HL-60 (cell line): ENCODE data around the gene PPP1R1B.

Experiments used
- GABPA ChIP-seq: IDR thresholded peaks from 2 replicates; pipeline ENCODE4 v1.6.1; 2012; ENCODE audit warnings: low read depth
- POLR2AphosphoS5 ChIP-seq: IDR thresholded peaks from 2 replicates; pipeline ENCODE4 v1.6.1; 2012; ENCODE audit warnings: low read depth
- TF ChIP-seq, protein P1 (sequence below): IDR thresholded peaks from one replicate; pipeline ENCODE4 v1.5.1; 2011; ENCODE audit warnings: low read length, control low read depth, inconsistent platforms; ENCODE audit not compliant: insufficient read depth

DNA sequence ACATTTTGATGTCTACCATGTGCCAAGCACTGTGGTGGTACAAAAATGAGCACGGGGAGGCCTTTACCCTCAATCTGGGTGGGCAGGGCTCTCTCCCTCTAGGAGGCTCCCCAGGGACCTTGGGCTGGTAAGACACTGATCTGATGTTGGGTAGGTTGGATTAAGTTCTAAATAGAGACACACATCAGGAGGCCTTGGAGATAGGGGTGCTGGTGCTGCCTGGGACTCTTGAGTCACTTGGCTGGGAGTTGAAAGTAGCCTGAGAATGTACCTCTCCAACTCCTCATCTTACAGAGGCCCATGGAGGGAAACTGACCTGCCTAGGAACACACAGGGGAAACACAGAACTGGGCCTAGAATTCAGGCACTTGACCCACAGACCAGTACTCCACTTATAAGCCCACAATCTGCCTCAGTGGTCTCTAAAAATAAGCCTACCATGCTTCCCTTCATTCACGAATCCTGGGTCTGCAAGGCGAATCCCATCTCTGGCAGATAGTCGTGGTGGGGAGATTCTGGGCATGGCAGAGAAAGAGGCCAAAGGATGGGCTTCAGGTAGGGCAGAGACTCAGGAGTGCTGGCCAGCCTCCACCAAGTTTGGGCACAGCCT lies 17.2 kb upstream of the PPP1R1B start:
- TF ChIP-seq, protein P1, sequence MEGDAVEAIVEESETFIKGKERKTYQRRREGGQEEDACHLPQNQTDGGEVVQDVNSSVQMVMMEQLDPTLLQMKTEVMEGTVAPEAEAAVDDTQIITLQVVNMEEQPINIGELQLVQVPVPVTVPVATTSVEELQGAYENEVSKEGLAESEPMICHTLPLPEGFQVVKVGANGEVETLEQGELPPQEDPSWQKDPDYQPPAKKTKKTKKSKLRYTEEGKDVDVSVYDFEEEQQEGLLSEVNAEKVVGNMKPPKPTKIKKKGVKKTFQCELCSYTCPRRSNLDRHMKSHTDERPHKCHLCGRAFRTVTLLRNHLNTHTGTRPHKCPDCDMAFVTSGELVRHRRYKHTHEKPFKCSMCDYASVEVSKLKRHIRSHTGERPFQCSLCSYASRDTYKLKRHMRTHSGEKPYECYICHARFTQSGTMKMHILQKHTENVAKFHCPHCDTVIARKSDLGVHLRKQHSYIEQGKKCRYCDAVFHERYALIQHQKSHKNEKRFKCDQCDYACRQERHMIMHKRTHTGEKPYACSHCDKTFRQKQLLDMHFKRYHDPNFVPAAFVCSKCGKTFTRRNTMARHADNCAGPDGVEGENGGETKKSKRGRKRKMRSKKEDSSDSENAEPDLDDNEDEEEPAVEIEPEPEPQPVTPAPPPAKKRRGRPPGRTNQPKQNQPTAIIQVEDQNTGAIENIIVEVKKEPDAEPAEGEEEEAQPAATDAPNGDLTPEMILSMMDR, result no peak
- TF ChIP-seq POLR2AphosphoS5, result no peak
- TF ChIP-seq GABPA, result no peak
